Measurements from ENCODE around the gene SRPK2.

- TF ChIP-seq FOXA2 (IDR thresholded peaks at IDR 0.05): no peak
- TF ChIP-seq CTCF (IDR thresholded peaks at IDR 0.05; ENCODE audit: low read depth, low read length, missing input control): no peak
- TF ChIP-seq ATF3 (IDR thresholded peaks at IDR 0.05): no peak
- TF ChIP-seq RAD21 (IDR thresholded peaks at IDR 0.05): no peak
- TF ChIP-seq MAX (IDR thresholded peaks at IDR 0.05): no peak
- TF ChIP-seq REST (IDR thresholded peaks at IDR 0.05): no peak
- TF ChIP-seq FOXA1 (IDR thresholded peaks at IDR 0.05): no peak
- no peak for TF ChIP-seq ZBTB33 (IDR thresholded peaks at IDR 0.05)
These were observed 131.9 kb downstream of the SRPK2 start for GRCh38 chr7:105256761-105257231.
